HEK293 (cell line): ENCODE measurements around the gene ATG101.

Experiments used
- BCL11B ChIP-seq: fragments of 450-650 bp; formaldehyde crosslinking; IDR thresholded peaks from 2 replicates; pipeline ENCODE4 v1.5.1; 2016; ENCODE audit warnings: low read depth, missing biosample characterization, missing genetic modification characterization
- GLIS2 ChIP-seq: fragments of 450-650 bp; formaldehyde crosslinking; IDR thresholded peaks from 2 replicates; pipeline ENCODE4 v1.5.1; 2016; ENCODE audit warnings: missing biosample characterization, missing genetic modification characterization
- MEIS1 ChIP-seq: sonication (generic); formaldehyde crosslinking; IDR thresholded peaks from 2 replicates; pipeline ENCODE4 v1.8.1; 2022; ENCODE audit warnings: missing genetic modification reagents, mild to moderate bottlenecking, borderline replicate concordance
- MZF1 ChIP-seq: fragments of 450-650 bp; formaldehyde crosslinking; IDR thresholded peaks from 2 replicates; pipeline ENCODE4 v1.5.1; 2017; ENCODE audit warnings: missing biosample characterization, missing genetic modification characterization, borderline replicate concordance
- SALL2 ChIP-seq: fragments of 450-650 bp; formaldehyde crosslinking; IDR thresholded peaks from 2 replicates; pipeline ENCODE4 v1.5.0; 2017; ENCODE audit warnings: missing biosample characterization, mild to moderate bottlenecking, missing genetic modification characterization, borderline replicate concordance
- SCRT1 ChIP-seq: fragments of 450-650 bp; formaldehyde crosslinking; IDR thresholded peaks from 2 replicates; pipeline ENCODE4 v1.5.1; 2016; ENCODE audit warnings: missing biosample characterization, missing genetic modification characterization, borderline replicate concordance
- WT1 ChIP-seq: fragments of 450-650 bp; formaldehyde crosslinking; IDR thresholded peaks from 2 replicates; pipeline ENCODE4 v1.5.1; 2016; ENCODE audit warnings: missing biosample characterization, missing genetic modification characterization
- ZBTB48 ChIP-seq: fragments of 450-650 bp; formaldehyde crosslinking; IDR thresholded peaks from 2 replicates; pipeline ENCODE4 v1.5.1; 2016; ENCODE audit warnings: missing biosample characterization, missing genetic modification characterization
- ZFHX2 ChIP-seq: fragments of 450-650 bp; formaldehyde crosslinking; conservative IDR thresholded peaks from 2 replicates; pipeline ENCODE4 v1.5.1; 2016; ENCODE audit warnings: missing biosample characterization, missing genetic modification characterization
- ZNF138 ChIP-seq: fragments of 450-650 bp; formaldehyde crosslinking; IDR thresholded peaks from 2 replicates; pipeline ENCODE4 v1.5.1; 2016; ENCODE audit warnings: missing biosample characterization, missing genetic modification characterization, borderline replicate concordance
- ZNF302 ChIP-seq: fragments of 450-650 bp; formaldehyde crosslinking; IDR thresholded peaks from 2 replicates; pipeline ENCODE4 v1.5.1; 2016; ENCODE audit warnings: missing biosample characterization, missing genetic modification characterization, low read depth
- ZNF37A ChIP-seq: fragments of 450-650 bp; IDR thresholded peaks from 2 replicates; pipeline ENCODE4 v1.5.1; 2018; ENCODE audit warnings: missing biosample characterization, missing genetic modification characterization
- ZNF549 ChIP-seq: fragments of 450-650 bp; IDR thresholded peaks from 2 replicates; pipeline ENCODE4 v1.5.1; 2018; ENCODE audit warnings: missing biosample characterization, missing genetic modification characterization, mild to moderate bottlenecking, inconsistent platforms, moderate library complexity
- ZNF707 ChIP-seq: fragments of 450-650 bp; formaldehyde crosslinking; IDR thresholded peaks from 2 replicates; pipeline ENCODE4 v1.5.1; 2016; ENCODE audit warnings: missing biosample characterization, missing genetic modification characterization
- ZNF776 ChIP-seq: fragments of 450-650 bp; formaldehyde crosslinking; IDR thresholded peaks from 2 replicates; pipeline ENCODE4 v1.5.0; 2017; ENCODE audit warnings: missing biosample characterization, missing genetic modification characterization, borderline replicate concordance
- ZNF792 ChIP-seq: fragments of 450-650 bp; formaldehyde crosslinking; IDR thresholded peaks from 2 replicates; pipeline ENCODE4 v1.5.1; 2016; ENCODE audit warnings: missing biosample characterization, missing genetic modification characterization
- ZNF843 ChIP-seq: fragments of 450-650 bp; formaldehyde crosslinking; IDR thresholded peaks from 2 replicates; pipeline ENCODE4 v1.5.1; 2016; ENCODE audit warnings: missing biosample characterization, missing genetic modification characterization
- TF ChIP-seq, protein P1 (sequence below): fragments of 450-650 bp; formaldehyde crosslinking; IDR thresholded peaks from 2 replicates; pipeline ENCODE4 v1.5.1; 2016; ENCODE audit warnings: missing biosample characterization, missing genetic modification characterization
- TF ChIP-seq, protein P2 (sequence below): fragments of 450-650 bp; formaldehyde crosslinking; conservative IDR thresholded peaks from 2 replicates; pipeline ENCODE4 v1.5.1; 2016; ENCODE audit warnings: low read depth, missing biosample characterization, missing genetic modification characterization
- TF ChIP-seq, protein P3 (sequence below): fragments of 450-650 bp; formaldehyde crosslinking; IDR thresholded peaks from 2 replicates; pipeline ENCODE4 v1.5.1; 2016; ENCODE audit warnings: missing biosample characterization, missing genetic modification characterization, borderline replicate concordance
- TF ChIP-seq, protein P4 (sequence below): fragments of 450-650 bp; formaldehyde crosslinking; IDR thresholded peaks from 2 replicates; pipeline ENCODE4 v1.5.1; 2016; ENCODE audit warnings: missing biosample characterization, missing genetic modification characterization
- TF ChIP-seq, protein P5 (sequence below): fragments of 450-650 bp; formaldehyde crosslinking; IDR thresholded peaks from 2 replicates; pipeline ENCODE4 v1.5.1; 2017; ENCODE audit warnings: missing biosample characterization, missing genetic modification characterization

The ATG101 gene

DNA sequence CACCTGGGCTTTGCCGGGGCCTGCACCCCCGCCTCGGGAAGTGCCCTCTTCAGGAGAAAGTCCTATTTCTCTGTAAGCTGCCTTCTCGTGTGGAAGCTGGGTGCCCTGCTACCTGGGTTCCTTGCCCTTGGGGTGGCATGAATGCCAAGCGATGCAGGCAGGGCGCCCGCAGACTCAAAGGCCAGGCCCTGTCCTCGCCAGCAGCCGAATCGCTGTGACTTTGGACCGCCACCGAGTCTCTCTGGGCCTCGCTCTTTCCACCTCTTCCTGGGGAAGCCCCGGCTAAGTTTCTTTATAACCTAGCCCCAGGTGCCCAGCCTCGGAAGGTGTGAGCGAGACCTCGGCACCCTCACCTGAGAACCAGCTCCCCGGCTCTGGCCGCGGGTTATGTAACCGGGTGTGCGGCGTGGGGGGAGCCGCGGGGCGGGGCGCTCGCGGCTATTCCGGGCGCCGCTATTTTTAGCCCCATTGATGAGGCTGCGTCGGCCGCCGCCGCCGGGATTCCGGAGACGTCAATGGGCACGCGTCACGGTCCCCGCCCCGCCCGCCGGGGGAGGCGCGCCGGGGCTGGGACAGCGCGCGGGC, 33.1 kb upstream of the ATG101 start (continued):
- no peak for TF ChIP-seq SALL2 (tag by site-specific recombination)
- no peak for TF ChIP-seq ZNF776 (tag by site-specific recombination)
- TF ChIP-seq ZNF302 (tag by site-specific recombination), result no peak
- no peak for TF ChIP-seq ZNF37A (tag by site-specific recombination)
- TF ChIP-seq GLIS2 (tag by site-specific recombination), result no peak
- TF ChIP-seq, protein P1, sequence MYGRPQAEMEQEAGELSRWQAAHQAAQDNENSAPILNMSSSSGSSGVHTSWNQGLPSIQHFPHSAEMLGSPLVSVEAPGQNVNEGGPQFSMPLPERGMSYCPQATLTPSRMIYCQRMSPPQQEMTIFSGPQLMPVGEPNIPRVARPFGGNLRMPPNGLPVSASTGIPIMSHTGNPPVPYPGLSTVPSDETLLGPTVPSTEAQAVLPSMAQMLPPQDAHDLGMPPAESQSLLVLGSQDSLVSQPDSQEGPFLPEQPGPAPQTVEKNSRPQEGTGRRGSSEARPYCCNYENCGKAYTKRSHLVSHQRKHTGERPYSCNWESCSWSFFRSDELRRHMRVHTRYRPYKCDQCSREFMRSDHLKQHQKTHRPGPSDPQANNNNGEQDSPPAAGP (tag by site-specific recombination), result 0 out of 2 replicates have a peak, but pooled peaks have one; percentile 59
- TF ChIP-seq ZNF549, result no peak
- no peak for TF ChIP-seq MEIS1 (CRISPR knock-in tag)
- TF ChIP-seq, protein P2, sequence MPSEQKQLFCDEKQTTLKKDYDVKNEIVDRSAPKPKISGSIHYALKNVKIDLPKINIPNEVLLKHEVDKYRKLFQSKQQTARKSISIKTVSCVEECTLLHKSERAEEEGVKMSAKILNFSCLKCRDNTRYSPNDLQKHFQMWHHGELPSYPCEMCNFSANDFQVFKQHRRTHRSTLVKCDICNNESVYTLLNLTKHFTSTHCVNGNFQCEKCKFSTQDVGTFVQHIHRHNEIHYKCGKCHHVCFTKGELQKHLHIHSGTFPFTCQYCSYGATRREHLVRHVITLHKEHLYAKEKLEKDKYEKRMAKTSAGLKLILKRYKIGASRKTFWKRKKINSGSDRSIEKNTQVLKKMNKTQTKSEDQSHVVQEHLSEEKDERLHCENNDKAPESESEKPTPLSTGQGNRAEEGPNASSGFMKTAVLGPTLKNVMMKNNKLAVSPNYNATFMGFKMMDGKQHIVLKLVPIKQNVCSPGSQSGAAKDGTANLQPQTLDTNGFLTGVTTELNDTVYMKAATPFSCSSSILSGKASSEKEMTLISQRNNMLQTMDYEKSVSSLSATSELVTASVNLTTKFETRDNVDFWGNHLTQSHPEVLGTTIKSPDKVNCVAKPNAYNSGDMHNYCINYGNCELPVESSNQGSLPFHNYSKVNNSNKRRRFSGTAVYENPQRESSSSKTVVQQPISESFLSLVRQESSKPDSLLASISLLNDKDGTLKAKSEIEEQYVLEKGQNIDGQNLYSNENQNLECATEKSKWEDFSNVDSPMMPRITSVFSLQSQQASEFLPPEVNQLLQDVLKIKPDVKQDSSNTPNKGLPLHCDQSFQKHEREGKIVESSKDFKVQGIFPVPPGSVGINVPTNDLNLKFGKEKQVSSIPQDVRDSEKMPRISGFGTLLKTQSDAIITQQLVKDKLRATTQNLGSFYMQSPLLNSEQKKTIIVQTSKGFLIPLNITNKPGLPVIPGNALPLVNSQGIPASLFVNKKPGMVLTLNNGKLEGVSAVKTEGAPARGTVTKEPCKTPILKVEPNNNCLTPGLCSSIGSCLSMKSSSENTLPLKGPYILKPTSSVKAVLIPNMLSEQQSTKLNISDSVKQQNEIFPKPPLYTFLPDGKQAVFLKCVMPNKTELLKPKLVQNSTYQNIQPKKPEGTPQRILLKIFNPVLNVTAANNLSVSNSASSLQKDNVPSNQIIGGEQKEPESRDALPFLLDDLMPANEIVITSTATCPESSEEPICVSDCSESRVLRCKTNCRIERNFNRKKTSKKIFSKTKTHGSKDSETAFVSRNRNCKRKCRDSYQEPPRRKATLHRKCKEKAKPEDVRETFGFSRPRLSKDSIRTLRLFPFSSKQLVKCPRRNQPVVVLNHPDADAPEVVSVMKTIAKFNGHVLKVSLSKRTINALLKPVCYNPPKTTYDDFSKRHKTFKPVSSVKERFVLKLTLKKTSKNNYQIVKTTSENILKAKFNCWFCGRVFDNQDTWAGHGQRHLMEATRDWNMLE, result no peak
- TF ChIP-seq ZBTB48 (tag by site-specific recombination), result no peak
- TF ChIP-seq, protein P3, sequence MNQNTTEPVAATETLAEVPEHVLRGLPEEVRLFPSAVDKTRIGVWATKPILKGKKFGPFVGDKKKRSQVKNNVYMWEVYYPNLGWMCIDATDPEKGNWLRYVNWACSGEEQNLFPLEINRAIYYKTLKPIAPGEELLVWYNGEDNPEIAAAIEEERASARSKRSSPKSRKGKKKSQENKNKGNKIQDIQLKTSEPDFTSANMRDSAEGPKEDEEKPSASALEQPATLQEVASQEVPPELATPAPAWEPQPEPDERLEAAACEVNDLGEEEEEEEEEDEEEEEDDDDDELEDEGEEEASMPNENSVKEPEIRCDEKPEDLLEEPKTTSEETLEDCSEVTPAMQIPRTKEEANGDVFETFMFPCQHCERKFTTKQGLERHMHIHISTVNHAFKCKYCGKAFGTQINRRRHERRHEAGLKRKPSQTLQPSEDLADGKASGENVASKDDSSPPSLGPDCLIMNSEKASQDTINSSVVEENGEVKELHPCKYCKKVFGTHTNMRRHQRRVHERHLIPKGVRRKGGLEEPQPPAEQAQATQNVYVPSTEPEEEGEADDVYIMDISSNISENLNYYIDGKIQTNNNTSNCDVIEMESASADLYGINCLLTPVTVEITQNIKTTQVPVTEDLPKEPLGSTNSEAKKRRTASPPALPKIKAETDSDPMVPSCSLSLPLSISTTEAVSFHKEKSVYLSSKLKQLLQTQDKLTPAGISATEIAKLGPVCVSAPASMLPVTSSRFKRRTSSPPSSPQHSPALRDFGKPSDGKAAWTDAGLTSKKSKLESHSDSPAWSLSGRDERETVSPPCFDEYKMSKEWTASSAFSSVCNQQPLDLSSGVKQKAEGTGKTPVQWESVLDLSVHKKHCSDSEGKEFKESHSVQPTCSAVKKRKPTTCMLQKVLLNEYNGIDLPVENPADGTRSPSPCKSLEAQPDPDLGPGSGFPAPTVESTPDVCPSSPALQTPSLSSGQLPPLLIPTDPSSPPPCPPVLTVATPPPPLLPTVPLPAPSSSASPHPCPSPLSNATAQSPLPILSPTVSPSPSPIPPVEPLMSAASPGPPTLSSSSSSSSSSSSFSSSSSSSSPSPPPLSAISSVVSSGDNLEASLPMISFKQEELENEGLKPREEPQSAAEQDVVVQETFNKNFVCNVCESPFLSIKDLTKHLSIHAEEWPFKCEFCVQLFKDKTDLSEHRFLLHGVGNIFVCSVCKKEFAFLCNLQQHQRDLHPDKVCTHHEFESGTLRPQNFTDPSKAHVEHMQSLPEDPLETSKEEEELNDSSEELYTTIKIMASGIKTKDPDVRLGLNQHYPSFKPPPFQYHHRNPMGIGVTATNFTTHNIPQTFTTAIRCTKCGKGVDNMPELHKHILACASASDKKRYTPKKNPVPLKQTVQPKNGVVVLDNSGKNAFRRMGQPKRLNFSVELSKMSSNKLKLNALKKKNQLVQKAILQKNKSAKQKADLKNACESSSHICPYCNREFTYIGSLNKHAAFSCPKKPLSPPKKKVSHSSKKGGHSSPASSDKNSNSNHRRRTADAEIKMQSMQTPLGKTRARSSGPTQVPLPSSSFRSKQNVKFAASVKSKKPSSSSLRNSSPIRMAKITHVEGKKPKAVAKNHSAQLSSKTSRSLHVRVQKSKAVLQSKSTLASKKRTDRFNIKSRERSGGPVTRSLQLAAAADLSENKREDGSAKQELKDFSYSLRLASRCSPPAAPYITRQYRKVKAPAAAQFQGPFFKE (tag by site-specific recombination), result no peak
- TF ChIP-seq, protein P4, sequence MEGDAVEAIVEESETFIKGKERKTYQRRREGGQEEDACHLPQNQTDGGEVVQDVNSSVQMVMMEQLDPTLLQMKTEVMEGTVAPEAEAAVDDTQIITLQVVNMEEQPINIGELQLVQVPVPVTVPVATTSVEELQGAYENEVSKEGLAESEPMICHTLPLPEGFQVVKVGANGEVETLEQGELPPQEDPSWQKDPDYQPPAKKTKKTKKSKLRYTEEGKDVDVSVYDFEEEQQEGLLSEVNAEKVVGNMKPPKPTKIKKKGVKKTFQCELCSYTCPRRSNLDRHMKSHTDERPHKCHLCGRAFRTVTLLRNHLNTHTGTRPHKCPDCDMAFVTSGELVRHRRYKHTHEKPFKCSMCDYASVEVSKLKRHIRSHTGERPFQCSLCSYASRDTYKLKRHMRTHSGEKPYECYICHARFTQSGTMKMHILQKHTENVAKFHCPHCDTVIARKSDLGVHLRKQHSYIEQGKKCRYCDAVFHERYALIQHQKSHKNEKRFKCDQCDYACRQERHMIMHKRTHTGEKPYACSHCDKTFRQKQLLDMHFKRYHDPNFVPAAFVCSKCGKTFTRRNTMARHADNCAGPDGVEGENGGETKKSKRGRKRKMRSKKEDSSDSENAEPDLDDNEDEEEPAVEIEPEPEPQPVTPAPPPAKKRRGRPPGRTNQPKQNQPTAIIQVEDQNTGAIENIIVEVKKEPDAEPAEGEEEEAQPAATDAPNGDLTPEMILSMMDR (tag by site-specific recombination), result no peak
- TF ChIP-seq ZNF843 (tag by site-specific recombination), result no peak
- no peak for TF ChIP-seq ZNF138 (tag by site-specific recombination)
- no peak for TF ChIP-seq MZF1 (tag by site-specific recombination)
- TF ChIP-seq ZNF792 (tag by site-specific recombination), result no peak
- peak; percentile 45 for TF ChIP-seq WT1 (tag by site-specific recombination)
- TF ChIP-seq ZFHX2 (tag by site-specific recombination), result peak; percentile 51
- TF ChIP-seq BCL11B (tag by site-specific recombination), result no peak
- TF ChIP-seq SCRT1 (tag by site-specific recombination), result no peak
- TF ChIP-seq ZNF707 (tag by site-specific recombination), result no peak
- TF ChIP-seq, protein P5, sequence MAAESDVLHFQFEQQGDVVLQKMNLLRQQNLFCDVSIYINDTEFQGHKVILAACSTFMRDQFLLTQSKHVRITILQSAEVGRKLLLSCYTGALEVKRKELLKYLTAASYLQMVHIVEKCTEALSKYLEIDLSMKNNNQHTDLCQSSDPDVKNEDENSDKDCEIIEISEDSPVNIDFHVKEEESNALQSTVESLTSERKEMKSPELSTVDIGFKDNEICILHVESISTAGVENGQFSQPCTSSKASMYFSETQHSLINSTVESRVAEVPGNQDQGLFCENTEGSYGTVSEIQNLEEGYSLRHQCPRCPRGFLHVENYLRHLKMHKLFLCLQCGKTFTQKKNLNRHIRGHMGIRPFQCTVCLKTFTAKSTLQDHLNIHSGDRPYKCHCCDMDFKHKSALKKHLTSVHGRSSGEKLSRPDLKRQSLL, result no peak
